HT-29 (cell line): ENCODE measurements around the gene VSTM2B. TPM values are rescaled to one million over a fixed set of nuclear protein-coding genes. Genes with fewer than 3 reads are reported as not detected.

Experiments used
- DNase-seq: peaks from one replicate; pipeline ENCODE4 v3.0.0-alpha.2; 2015; ENCODE audit warnings: low spot score
- total RNA-seq: library from RNA; depleted of rRNA; stranded (reverse); fragments of >200 nt; shearing (Covaris generic); gene quantifications from 2 replicates; pipeline ENCODE4 v1.2.3, GENCODE V29; 2014

VSTM2B gene
- total RNA-seq, 1 experiment from 2014 or later: not detected

DNA sequence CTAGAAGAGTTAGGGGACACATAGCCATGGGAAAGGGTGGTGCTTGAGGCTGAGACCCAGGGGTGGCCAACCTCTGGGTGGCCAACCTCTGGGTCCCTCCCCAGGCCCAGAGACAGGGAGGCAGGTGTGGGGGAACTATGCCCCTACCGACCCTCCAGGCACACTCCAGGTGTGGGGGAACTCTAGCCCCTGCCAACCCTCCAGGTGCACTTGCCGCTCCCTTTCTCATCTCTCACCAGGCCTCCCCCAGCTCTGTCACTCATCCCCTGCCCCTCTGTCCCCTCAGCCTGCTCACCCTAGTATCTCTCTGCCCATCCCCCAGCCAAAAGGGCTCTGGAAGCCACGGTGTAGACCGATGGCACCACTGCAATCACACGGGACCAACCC is 10.6 kb upstream of the VSTM2B start:
- no peak for DNase-seq

DNA sequence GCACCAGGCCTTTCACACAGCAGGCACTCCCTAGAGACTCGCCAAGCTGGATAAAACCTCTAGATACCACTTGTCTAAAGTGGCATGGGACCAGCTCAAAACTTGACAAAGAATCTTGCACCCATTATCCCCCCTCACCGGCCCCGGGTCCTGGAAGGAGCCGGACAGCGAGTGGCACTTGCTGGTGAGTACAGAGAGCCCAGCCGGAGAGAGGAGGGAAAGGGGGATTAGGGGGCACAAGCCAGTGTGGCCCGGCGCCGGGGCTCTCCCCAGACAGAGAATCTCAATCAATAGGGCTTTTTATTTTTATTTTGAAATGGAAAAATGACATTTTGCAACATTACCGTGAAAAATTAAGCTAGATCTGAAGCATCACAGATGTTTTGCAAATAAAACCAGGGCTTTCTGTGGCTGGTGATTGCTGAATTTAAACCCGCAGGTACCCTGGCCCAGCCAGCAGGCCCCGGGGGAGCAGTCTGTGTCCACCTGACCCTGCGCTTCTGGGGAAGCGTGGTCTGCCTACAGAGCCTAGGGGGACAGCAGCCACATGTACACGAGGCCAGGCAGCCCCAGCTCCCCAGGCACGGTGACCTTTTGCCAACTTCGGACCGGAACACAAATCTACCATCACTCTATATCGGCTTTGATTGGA is 10.0 kb upstream of the VSTM2B start:
- no peak for DNase-seq

DNA sequence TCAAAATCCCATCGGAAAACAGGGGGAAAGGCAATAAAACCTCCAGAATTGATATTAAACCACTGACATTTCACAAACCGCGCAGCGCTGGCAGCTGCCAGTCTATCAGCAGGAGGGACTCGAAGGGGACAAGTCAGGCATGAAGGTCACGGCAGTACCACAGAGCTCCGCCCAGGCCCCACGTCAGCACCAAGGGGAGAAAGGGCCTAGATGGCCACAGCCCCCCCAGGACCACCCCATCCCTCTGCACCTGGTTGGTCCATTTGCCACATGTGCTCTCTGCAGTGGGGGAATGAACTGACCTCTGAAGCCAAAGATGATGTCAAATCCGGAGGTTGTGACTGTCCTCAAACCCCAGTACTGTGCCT is 9.5 kb upstream of the VSTM2B start:
- DNase-seq: no peak

DNA sequence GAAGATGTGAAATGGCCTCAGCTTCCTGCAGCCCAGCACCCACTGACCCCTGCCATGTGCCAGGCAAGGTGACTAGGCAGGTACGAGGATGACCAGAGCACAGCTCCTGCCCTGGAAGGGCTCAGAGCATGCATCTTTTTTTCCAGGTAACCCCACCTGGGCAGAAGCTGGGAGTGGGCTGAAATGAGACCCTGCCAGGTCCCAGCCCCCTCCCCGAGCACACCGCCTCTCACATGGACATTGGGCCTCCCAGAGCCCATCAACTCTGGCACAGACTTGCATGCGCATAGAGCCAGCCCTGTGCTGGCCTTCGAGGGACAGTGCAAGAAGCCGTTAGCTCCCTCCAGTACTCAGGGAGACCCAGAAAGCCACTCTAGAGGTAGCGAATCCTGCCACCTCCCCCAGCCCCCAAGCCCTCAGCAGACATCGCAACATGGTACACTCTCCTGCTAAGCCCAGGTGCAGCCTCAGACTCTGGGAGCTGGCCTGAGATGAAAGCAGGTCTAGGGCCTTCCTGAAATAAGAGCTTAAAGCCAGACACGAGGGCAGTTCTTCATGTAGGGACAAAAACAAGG is 8.9 kb upstream of the VSTM2B start:
- no peak for DNase-seq

DNA sequence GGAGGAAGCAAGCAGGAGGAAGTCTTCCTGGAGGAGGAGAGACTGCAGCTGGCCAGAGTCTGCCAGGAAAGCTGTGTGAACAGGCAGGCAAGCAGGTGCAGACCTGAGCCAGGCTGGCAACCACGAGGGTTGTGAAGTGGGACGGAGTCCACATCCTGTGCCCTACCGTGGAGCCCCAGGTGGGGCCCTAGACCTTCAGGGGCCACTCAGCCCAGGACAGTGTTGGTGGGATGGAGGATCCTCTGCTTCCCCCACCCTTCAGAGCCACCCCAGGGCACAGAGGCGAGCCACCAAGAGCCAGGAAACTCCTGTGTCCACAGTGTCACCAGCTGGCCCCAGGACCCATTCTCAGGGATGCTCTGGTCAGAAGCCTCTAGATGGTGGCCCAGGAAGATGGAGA is 8.4 kb upstream of the VSTM2B start:
- DNase-seq: no peak

DNA sequence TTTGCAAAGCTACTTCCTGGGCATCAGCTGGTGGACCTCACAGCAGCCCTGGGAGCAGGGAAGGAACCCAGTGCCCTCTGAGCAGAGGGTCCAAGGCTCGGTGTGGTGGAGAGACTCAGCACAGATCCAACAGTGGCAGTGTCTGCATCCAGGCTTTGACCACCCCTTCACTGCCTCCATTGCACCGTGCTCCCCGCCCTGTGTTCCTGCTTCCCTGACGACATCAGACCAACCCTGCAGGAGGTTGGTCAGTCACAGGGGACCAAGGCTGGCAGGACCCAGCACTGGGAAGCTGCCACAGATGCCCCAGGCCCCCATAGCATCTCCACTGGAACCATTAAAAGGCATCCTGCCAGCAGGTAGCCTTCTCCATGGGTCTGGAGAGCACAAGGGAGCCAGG is 7.8 kb upstream of the VSTM2B start:
- DNase-seq: no peak

DNA sequence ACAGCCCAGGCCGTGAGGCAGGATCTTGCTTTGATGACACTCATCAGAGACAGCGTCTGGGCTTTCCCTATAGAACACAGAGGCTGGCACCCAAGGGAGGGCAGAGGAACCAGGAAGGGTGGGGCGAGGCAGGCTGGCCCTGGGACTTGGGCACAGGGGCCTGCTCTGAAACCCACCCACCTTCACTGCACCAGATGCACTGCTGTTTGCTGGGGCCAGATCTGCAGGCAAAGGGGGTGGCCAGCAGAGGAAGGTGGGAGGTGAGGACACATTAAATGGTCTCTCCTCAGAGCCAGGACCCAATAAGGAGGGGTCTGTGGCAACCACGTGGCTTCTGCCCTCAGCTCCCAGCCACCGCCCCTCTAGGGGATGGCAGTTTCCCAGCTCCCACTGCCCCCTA is 6.6 kb upstream of the VSTM2B start:
- no peak for DNase-seq

DNA sequence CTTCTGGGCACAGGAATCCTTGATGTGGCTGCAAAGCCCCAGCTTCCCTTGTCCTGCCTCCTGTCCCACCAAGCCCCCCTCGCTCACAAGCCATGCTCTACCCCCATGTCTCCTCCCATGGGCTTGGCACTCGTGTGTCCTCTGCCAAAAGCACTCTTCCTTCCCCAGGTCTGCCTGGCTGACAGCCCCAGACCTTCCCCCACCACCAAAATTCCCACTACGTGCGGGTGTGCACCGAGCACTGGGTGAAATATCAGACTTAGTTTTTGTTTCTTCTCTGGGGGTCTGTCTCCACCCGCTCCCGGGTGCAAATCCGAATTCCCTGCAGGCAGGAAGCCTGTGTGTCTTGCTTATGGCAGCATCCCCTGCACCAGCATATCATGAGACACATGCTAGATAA is 5.9 kb upstream of the VSTM2B start:
- no peak for DNase-seq

DNA sequence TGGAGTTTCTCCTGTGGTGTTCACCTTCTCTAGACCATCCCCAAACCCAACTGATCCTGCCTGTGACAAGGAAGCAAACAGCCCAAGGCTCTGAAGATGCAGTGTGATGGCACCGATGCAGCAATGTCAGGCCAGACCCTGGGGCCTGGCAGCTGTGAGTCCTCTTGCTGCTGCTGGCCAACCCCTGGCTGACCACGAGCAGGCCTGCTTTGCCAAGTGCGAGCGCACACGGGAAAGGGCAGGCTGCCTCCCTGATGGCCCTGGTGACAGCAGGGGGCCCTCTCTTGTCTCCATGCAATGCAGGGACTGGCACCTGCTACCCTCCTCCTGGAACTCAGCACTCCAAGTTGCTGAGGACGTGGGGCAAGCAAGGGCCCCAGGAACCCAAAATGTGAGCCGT is 5.4 kb upstream of the VSTM2B start:
- no peak for DNase-seq

DNA sequence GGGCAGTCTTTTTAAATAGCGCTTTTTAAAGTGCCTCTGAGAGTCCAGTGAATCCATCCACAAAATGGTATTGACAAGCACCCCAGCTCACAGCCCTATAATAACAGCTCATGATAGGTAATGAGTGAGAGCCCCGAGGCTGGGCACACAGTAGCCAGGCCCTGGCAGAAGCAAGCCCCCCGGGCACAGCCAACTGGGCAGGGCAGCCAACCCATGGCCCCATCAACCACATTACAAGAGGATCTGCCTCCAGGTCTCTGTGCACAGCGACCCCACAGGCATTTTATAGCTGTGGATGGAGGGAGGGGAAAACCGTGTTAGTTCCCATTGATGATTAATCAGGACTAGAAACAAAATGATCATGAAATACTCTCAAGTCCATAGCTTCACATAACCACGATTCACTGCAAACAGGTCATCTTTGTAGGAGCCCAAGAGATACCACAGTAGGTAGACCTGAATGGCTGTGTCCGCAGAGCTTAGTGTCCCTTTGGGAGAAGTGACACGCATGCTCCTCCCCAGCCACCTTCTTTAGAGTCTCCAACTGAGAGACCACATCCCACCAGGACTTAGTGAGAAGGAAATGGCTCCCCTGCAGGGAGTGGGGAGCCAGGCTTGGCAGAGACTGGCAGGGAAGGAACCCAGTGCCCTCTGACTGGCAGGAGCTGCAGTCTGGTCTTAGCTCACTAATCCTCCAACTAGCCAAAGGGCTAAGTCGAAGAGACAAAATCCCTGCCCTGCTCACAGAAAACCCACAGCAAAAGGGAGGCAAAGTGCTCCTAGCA is 4.3 kb upstream of the VSTM2B start:
- DNase-seq: no peak

DNA sequence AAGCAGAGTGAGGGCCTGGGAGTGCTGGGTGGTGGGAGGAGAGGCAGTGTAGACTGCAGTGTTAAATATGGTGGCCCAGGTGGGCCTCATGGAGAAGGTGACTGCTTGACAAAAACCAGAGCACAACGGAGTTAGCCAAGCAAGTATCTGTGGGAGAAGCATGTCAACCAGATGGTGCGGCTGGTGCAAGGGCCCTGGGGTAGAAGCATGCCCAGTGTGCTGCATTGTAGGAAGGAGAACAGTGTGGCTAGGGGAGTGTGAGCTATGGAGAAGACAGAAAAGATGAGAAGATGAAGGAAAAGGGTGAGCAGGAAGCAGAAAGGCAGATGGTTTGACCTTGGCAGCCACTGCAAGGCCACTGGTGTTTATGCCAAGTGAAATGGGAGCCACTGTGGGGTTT is 2.2 kb upstream of the VSTM2B start:
- DNase-seq: no peak

DNA sequence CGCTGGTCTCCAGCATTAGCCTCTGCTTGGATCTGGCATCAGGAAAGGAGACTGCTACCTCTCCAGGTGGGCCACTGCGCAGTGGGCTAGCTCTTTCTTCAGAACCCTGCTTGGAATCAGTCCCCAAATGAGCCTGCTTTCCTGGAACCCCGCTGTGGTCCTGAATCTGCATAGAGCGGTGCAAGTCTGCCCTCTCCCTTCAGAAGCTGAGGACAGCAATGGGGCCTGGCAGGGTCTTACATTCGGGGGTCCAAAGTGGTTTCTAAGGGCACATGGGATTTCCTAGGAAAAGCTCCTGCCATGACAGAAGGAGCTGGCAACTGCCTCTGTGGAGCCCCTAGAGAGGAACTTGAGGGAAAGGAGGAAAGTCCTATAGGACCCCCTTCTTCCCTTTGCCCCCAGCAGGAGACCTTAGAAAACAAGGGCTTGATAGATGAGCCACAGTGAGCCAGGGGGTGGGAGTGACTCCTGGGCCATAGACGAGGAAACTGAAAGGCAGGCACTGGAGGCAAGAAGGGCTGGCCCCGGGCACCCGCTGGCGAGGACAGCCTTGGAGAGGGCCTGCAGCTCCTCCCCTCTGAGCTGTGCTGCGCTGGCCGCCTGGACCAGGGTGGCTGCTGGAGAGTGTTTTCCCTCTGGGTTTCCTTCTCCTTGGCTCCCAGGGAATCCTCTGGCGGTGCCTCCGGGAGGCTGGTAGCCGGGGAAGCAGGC is 1.4 kb upstream of the VSTM2B start:
- DNase-seq: no peak

- DNase-seq: no peak
These were observed 622 bp upstream of the VSTM2B start for GRCh38 chr19:29524912-29525831.

- DNase-seq: no peak
These were observed 1.1 kb downstream of the VSTM2B start for GRCh38 chr19:29526730-29527499.

GRCh38 chr19:29527500-29528328 is 1.9 kb downstream of the VSTM2B start:
- no peak for DNase-seq

DNA sequence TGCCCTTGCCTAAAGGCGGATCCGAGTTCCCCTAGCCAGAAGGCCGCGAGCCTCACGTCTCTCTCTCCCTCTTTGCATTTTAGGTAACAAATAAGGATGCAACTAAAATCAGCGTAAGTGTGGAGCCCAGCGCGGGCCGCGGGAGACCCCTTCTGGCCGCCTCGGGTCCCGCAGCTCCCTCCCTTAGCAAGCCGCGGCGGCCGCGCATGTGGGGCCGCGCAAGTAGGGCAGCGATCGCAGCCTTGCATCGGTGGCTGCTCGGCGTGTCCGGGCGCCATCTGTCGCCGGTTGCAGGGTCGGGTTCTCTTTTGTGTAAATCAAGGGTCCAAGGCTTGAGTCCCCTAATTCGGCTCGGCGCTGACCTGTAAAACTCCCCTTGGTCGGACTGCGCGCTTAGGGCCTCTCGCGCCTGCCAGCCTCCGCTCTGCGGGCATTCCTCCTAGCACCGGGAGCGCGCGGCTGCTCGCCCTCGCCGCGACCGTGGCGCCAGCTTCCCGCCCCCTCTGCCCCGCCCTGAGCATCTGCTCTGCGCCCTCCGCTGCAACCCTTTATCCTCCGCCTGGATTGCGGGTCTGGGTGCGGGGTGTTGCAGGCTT is 2.7 kb downstream of the VSTM2B start:
- no peak for DNase-seq

- DNase-seq: no peak
These were observed 3.3 kb downstream of the VSTM2B start for GRCh38 chr19:29528946-29529645.

- no peak for DNase-seq
These were observed 4.1 kb downstream of the VSTM2B start for GRCh38 chr19:29529646-29530539.
